ENCODE measurements around the gene JPH2. TPM values are rescaled to one million over a fixed set of nuclear protein-coding genes. Genes with fewer than 3 reads are reported as not detected.

The JPH2 gene
- total RNA-seq, 1 donor from 2014 or later = 86.7 TPM

GRCh38 chr20:44166008-44166407 is 21.0 kb downstream of the JPH2 start:
- peak overlapping the region; percentile 86 to 89 for H3K27ac ChIP-seq
- H3K9me3 ChIP-seq = no peaks in the 10 kb centered on the region
- intact Hi-C loops (cut with DNase I) = loop anchor here (2.0 kb wide), 1 partner anchor 15 kb away; no protein-coding TSS in a partner anchor
- peak overlapping the region; percentile 27 to 54 for H3K4me3 ChIP-seq
- TF ChIP-seq CTCF (IDR thresholded peaks at IDR 0.05) = no peak
- no peaks in the 10 kb centered on the region for H3K36me3 ChIP-seq
- no peak for DNase-seq (ENCODE audit: low spot score in 2 of 2)
- H3K27me3 ChIP-seq = no peaks in the 10 kb centered on the region
- H3K4me1 ChIP-seq = peaks cover 7 to 38% of the 10 kb centered on the region in 2 donors

GRCh38 chr20:44160133-44160532 is 26.9 kb downstream of the JPH2 start:
- intact Hi-C loops (cut with DNase I) = no loop called here
- Histone ChIP-seq H3K36me3 (peaks cover 16 to 31% of the 10 kb centered on the region in 2 donors), H3K9me3 (no peaks in the 10 kb centered on the region), H3K27me3 (no peaks in the 10 kb centered on the region), H3K27ac (no peak overlapping the region), H3K4me1 (peaks cover 0 to 27% of the 10 kb centered on the region in 2 donors), H3K4me3 (no peak overlapping the region)
- DNase-seq (ENCODE audit: low spot score in 2 of 2) = no peak
- no peak for TF ChIP-seq CTCF (IDR thresholded peaks at IDR 0.05)

- Histone ChIP-seq H3K27ac (peak overlapping the region; percentile 94 to 95), H3K4me3 (no peak overlapping the region), H3K9me3 (no peaks in the 10 kb centered on the region), H3K36me3 (peaks cover 16 to 31% of the 10 kb centered on the region in 2 donors), H3K27me3 (no peaks in the 10 kb centered on the region), H3K4me1 (peaks cover 0 to 28% of the 10 kb centered on the region in 2 donors)
- DNase-seq (ENCODE audit: low spot score in 2 of 2) = no peak
- no peak for TF ChIP-seq CTCF (IDR thresholded peaks at IDR 0.05)
- intact Hi-C loops (cut with DNase I) = no loop called here
Measured at GRCh38 chr20:44159711-44160110, 27.3 kb downstream of the JPH2 start.

- Histone ChIP-seq H3K4me3 (no peak overlapping the region), H3K27ac (peak overlapping the region; percentile 94 to 95), H3K4me1 (peaks cover 0 to 28% of the 10 kb centered on the region in 2 donors), H3K36me3 (peaks cover 16 to 31% of the 10 kb centered on the region in 2 donors), H3K9me3 (no peaks in the 10 kb centered on the region), H3K27me3 (no peaks in the 10 kb centered on the region)
- intact Hi-C loops (cut with DNase I) = no loop called here
- DNase-seq (ENCODE audit: low spot score in 2 of 2) = no peak
- no peak for TF ChIP-seq CTCF (IDR thresholded peaks at IDR 0.05)
Measured at GRCh38 chr20:44159125-44159524, 27.9 kb downstream of the JPH2 start.

- intact Hi-C loops (cut with DNase I) = no loop called here
- no peak for DNase-seq (ENCODE audit: low spot score in 2 of 2)
- peak overlapping the region; percentile 94 to 95 for H3K27ac ChIP-seq
- H3K36me3 ChIP-seq = peaks cover 16 to 31% of the 10 kb centered on the region in 2 donors
- H3K4me3 ChIP-seq = no peak overlapping the region
- no peaks in the 10 kb centered on the region for H3K9me3 ChIP-seq
- peaks cover 15 to 45% of the 10 kb centered on the region in 2 donors for H3K4me1 ChIP-seq
- no peaks in the 10 kb centered on the region for H3K27me3 ChIP-seq
- no peak for TF ChIP-seq CTCF (IDR thresholded peaks at IDR 0.05)
Measured at GRCh38 chr20:44157061-44157460, 29.9 kb downstream of the JPH2 start.

GRCh38 chr20:44154521-44155001 is 32.4 kb downstream of the JPH2 start:
- TF ChIP-seq CTCF (IDR thresholded peaks at IDR 0.05) = peak in 2 of 3 experiments; percentile 15 to 26
- H3K27ac ChIP-seq = peak overlapping the region; percentile 94 to 95
- intact Hi-C loops (cut with DNase I) = no loop called here
- peak in 1 of 2 donors; percentile 80 for DNase-seq (ENCODE audit: low spot score in 2 of 2)
- H3K4me1 ChIP-seq = peaks cover 23 to 56% of the 10 kb centered on the region in 2 donors
- no peaks in the 10 kb centered on the region for H3K9me3 ChIP-seq
- H3K4me3 ChIP-seq = peak overlapping the region in 1 of 2 donors; percentile 8
- no peaks in the 10 kb centered on the region for H3K27me3 ChIP-seq
- peaks cover 13 to 28% of the 10 kb centered on the region in 2 donors for H3K36me3 ChIP-seq
